Activated T-cell treated with anti-CD3 and anti-CD28 coated beads for 48 hours (primary cell): Measurements from ENCODE around the gene TDRD7.

Source experiments
- DNase-seq: peaks from one replicate; pipeline ENCODE4 v3.0.0-alpha.2; 2020; ENCODE audit warnings: low read depth

Gene TDRD7

GRCh38 chr9:97411789-97412625 is at the start of gene TDRD7:
TDRD7 (plus strand) TSS chr9:97412096; CDS start chr9:97428466, 16,370 bp downstream.
- DNase-seq: peak; percentile 92

GRCh38 chr9:97362777-97363545 is 48.9 kb upstream of the TDRD7 start:
- DNase-seq: no peak

GRCh38 chr9:97363661-97364299 is 48.1 kb upstream of the TDRD7 start:
- DNase-seq: no peak

- no peak for DNase-seq
Measured at GRCh38 chr9:97364769-97365490, 47.0 kb upstream of the TDRD7 start.

- DNase-seq: no peak
Measured at GRCh38 chr9:97365634-97366033, 46.3 kb upstream of the TDRD7 start.

GRCh38 chr9:97366476-97366875 is 45.4 kb upstream of the TDRD7 start:
- no peak for DNase-seq

- no peak for DNase-seq
Measured at GRCh38 chr9:97366889-97367288, 45.0 kb upstream of the TDRD7 start.

- DNase-seq: no peak
Measured at GRCh38 chr9:97367729-97368128, 44.2 kb upstream of the TDRD7 start.

GRCh38 chr9:97368964-97369363 is 42.9 kb upstream of the TDRD7 start:
- no peak for DNase-seq

- no peak for DNase-seq
Measured at GRCh38 chr9:97372580-97372979, 39.3 kb upstream of the TDRD7 start.

- no peak for DNase-seq
Measured at GRCh38 chr9:97373331-97373730, 38.6 kb upstream of the TDRD7 start.

- no peak for DNase-seq
Measured at GRCh38 chr9:97374811-97375210, 37.1 kb upstream of the TDRD7 start.

GRCh38 chr9:97376902-97377301 is 35.0 kb upstream of the TDRD7 start:
- DNase-seq: no peak

- no peak for DNase-seq
Measured at GRCh38 chr9:97382099-97382718, 29.7 kb upstream of the TDRD7 start.

- DNase-seq: no peak
Measured at GRCh38 chr9:97384406-97385262, 27.3 kb upstream of the TDRD7 start.

- no peak for DNase-seq
Measured at GRCh38 chr9:97385626-97386264, 26.2 kb upstream of the TDRD7 start.

GRCh38 chr9:97386265-97386633 is 25.6 kb upstream of the TDRD7 start:
- DNase-seq: no peak

- DNase-seq: peak; percentile 70
Measured at GRCh38 chr9:97386733-97387503, 25.0 kb upstream of the TDRD7 start.

- DNase-seq: no peak
Measured at GRCh38 chr9:97387504-97387886, 24.4 kb upstream of the TDRD7 start.
